Endothelial cell of hepatic sinusoid (primary cell): ENCODE data around the gene RTF2.

Experiments used
- in situ Hi-C: cut with HindIII; loops from 2 replicates; pipeline ENCODE4 v1.10.0; 2017; ENCODE audit warnings: low sequenced_read_pairs

The RTF2 gene, protein sequence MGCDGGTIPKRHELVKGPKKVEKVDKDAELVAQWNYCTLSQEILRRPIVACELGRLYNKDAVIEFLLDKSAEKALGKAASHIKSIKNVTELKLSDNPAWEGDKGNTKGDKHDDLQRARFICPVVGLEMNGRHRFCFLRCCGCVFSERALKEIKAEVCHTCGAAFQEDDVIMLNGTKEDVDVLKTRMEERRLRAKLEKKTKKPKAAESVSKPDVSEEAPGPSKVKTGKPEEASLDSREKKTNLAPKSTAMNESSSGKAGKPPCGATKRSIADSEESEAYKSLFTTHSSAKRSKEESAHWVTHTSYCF

DNA sequence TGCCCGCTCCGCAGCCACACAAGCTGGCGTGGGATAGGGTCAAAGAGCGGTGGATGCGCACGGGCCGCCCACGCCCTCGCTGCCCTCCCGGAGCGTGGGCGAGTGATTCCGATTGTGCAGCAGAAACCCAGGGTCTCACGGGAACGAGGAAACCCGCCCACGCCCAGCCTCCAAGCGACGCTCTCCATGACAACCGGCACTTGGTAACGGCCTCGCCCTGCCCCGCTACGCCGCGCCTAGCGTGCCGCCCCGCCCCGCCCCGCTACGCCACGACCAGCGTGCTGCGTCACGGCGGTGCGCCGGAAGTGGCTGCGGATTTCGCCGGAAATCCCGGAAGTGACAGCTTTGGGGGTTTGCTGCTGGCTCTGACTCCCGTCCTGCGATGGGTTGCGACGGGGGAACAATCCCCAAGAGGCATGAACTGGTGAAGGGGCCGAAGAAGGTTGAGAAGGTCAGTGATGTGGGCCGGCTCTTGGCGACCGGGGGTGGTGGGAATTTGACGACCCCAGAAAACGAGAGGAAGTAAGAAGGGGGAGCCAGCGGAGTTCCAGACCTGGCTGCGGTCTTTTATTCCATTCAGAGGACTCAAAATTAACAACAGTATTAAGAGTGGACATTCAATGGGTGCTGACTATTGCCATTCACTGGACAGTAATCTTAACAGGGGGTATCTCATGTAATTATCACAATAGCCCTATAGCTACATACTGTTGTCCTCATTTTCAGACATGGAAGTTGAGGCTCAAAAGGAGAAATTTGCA is at the start of gene RTF2:
RTF2 (plus strand) TSS at position 312 of the 761 bp plus-strand sequence; CDS start at position 383, 71 bp downstream.
- in situ Hi-C loops = no loop called here

DNA sequence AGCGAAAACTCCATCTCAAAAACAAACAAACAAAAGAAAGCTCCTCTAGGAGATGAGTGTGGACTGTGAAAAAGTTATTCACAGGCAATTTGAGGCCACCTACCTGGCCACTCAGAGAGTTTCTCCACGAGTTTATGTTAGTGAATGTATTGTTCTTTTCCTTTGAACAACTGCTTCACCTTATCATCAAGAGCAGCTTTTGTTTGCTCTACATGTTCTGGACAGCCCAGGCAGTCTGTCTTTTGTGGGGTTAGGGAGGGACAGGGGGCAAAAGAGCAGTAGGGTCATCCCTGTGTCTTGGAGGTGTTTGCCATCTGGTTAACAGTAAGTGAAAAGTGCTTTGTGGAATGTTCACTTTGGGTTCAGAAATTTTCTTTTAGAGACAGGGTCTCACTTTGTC is 48.4 kb upstream of the RTF2 start:
- in situ Hi-C loops = no loop called here

DNA sequence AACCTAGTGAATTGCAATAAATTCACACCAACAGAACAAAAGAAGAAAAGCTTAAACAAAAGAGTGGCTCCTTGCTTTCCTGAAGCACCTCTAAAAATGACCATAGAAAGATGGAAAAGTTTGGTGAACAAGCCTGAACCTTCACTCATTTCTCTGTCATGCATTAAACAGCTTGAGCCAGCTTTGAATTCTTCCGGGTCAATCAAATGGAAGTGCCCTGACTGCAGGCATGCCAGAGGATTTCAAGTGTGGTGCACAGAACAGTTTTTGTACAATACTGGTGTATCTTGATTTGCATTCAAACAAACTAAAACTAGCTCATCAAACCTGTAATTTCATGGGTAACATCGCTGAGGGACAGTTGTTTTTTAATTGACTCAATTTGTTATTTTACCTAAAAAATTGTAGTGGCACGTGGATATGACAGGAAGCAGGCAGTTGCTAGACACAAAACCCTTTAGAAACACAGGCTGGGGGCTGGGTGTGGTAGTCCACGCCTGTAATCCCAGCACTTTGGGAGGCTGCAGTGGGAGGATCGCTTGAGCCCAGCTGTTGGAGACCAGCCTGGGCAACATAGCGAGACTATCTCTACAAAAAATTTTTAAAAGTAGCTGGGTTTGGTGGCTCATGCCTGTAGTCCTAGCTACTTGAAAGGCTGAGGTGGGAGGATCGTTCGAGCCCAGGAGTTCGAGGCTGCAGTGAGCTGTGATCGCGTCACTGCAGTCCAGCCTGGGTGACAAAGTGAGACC is 47.3 kb upstream of the RTF2 start:
- in situ Hi-C loops = no loop called here

DNA sequence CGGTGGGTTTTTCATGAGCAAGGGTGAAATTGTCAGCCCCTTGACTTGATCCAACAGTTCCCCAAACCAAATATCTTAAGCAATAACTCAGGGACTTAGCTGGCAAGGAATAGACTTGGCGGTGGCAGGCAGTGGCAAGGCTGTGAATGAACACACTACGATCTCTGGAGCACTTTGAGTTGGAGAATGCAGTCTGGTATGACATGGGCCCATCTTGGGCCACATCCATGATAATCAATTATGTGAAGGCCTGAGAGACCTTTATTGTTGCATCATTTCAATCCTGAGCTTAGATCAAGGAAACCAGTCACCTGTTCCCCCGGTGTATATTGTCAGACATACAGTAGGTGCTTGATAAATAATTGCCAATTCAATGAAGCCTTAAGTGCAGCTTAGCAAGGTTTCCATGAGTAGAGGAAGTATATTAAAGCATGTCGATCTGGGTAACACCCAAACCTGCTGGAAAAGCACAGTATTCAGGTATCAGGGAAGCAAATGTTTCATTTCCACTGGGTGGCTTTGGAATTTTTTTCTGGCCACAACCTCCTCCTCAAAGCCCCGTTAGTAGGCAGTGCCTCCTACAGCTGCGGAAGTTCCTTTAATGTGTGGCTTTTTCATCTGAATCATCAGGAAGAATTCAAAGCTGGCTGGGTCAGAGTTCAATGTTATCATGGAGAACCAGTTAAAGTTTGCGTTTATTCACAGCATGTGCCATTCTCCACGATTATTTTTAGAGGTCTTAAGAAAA is 46.2 kb upstream of the RTF2 start:
- in situ Hi-C loops = no loop called here

DNA sequence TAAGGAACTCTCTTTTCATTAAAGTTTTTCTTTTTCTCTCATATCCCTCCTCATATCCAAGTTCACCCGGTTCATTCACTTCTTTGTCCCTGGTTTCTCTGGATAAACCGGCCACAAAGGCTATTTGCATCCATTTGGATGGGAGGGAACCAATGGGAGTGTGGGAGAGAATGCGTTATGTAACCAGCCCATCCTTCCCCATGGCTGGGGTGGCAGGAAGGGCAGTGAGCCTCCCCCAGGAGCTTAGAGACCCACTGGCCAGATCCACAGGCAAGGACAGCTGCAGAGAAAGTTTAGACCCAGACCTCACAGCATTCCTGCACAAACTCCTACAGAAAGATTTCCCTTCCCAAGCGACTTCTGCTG is 45.6 kb upstream of the RTF2 start:
- in situ Hi-C loops = no loop called here

DNA sequence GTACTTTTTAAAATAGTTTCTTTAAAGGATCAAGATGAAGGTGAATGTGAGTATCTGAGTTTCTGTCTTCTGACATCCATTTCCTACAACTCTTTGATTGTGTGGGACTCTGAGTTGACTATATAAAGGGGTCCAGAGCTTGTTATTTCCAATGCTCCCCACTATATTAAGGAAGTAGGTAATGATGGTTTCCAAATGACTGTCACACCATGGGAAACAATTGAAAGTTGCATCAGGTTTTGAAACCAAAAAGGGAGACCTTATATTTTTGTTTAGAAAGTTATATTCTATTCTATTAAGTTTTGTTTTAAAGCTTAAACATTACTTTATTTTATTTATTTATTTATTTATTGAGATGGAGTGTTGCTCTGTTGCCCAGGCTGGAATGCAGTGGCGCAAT is 45.2 kb upstream of the RTF2 start:
- in situ Hi-C loops = no loop called here

DNA sequence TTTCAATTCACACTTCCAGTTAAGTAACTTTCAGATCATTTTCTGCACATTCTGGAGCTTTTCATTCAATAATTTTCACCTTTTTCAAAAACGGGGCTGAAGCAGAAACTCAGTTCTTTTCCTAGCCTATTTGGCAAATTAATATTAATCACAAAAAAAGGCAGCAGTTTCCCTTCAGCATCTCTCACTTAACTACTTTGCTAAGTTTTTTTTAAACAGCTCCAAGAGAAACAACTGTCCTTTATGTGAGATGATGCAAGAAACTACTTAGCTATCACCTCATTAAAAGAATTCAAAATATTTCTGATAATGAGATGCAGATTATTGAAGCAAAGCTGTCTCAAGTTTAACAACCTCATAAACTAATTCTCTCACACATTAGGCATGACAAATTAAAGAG is 44.5 kb upstream of the RTF2 start:
- in situ Hi-C loops = no loop called here

DNA sequence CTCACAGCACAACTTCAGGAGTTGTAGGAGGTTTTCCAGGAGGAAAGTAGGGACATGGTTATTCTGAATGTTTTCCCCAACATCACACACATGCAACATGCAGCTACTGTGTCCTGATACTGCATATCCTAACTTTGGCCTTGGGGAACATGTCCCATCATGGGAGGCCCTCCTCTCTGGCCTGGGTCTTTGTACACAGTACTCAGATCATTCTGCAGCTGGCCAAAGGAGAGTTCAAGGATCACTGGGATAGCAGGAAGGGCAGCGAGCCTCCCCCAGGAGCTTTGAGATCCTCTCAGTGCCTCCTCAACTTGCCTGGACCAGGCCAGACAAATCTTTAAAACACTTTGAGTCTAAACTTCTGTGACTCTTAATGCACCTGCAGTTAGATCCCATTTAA is 43.5 kb upstream of the RTF2 start:
- in situ Hi-C loops = no loop called here

DNA sequence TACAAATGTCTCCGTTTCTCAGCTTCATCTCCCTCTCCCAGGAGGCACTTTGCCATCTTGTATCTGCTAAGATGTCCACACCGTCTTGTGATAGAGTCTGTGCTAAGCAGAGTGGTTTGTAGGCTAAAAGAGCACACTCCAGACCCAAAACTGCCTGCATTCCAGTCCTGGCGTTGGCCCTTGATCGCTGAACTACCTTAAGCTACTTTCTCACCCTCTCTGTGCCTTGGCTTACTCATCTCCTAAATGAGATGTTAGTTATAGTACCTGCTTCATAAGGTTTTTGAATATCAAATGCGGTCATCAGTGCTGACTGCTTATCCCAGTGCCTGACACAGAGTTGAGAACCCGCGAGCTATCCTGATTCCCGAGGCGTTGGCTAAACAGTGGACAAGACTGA is 42.4 kb upstream of the RTF2 start:
- in situ Hi-C loops = no loop called here

DNA sequence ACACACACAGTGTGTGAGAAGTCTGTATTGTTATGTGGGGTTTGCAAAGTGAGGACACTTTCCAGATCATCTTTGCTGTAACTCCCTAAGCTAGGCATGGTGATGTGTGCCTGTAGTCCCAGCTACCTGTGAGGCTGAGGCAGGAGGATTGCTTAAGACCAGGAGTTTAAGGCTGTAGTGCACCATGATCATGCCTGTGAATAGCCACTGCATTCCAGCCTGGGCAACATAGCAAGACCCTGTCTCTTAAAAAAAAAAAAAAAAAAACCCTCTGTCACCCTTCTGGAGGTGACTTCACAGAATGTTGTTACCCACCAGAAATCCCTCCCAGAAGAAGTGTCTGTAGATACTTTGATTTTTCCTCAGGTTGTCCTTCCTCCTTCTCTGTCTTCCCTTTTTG is 41.5 kb upstream of the RTF2 start:
- in situ Hi-C loops = no loop called here

DNA sequence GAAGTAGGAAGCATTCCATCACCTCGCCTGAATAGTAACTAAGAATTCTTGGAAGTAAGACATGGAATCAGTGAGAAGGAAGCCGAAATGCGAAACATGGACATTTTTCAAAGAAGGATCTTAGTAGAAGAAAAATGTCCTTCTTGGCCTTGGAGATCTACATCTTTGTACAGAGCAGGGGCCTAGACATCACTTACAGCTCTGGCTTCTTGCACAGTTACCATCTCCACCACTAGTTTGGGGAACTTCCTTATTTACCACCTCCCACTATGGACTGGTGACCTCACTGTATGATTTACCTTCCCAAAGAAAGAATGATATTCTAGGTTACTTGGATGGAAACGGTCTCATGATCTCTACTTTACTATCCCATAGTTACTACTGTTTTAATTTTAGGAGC is 40.6 kb upstream of the RTF2 start:
- in situ Hi-C loops = no loop called here

DNA sequence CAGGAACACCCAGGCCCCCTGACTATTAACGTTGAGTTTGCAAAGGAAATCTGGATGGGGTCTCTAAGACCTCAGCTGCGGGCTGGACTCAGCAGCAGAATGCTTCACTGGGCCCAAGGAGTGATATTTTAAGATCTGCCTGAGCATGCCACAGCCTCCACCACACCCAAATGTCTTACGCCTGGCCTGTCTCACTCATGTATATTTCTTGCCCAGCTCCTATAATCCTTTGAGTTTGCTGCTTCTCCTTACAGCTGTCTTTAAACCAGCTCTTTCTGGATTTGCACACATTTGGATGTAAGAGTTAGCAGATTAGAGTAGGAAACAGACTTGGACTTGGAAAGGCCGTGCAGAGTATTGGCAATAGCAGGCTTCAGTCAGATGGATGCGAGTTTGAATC is 40.0 kb upstream of the RTF2 start:
- in situ Hi-C loops = no loop called here

DNA sequence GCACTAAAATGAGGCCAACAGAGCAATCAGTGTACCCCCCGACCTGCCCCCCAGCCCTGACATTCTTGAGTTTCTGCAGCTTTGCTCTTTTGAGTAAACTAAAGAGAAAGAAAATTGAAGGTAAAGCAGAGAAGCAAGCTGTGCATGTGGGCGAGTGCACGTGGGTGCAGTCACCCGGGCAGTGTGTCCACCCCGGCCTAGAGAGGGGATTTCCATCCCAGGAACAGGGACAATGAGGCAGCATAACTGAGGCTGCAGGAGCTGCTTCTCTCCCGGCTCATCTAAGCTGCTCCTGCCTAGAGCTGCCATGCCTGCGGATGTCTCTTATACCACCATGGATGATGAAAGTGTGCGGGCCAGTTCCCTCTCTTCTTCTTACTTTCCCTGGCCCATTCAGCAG is 39.5 kb upstream of the RTF2 start:
- in situ Hi-C loops = no loop called here

DNA sequence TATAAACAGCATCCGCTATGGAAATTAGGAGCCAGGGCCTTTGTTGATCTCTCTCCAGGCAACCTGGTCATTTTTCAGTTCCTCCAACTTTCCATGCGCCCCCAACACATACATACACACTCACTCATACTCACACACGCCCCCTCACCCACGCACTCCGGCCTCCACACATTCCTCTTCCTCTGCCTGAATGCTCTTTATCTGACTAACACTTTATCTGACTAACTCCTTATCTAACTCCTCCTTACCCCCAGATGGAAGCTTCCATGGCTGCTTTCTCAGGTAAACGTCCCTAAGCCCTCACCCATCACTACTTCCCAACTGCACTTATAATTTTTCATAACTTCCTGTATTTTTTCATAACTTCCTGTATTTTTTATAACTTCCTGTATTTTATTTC is 38.9 kb upstream of the RTF2 start:
- in situ Hi-C loops = no loop called here

DNA sequence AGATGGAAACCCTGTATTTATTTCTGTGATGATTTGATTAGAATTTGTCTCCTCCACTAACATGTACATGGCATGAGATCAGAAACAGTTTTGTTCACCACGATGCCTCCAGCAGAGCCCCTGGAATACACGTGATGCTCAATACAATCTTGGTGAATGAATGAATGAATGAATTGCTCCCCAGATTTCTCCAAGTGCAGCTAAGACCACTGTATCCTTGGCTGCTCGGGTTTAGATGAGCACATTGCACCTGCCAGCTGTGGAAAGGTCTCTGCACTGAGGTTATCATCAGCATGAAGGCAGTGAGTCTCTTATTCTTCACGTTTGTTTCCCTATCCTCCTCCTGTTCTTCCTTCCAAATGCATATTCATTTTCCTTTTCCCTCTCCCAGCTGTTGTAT is 38.5 kb upstream of the RTF2 start:
- in situ Hi-C loops = no loop called here

DNA sequence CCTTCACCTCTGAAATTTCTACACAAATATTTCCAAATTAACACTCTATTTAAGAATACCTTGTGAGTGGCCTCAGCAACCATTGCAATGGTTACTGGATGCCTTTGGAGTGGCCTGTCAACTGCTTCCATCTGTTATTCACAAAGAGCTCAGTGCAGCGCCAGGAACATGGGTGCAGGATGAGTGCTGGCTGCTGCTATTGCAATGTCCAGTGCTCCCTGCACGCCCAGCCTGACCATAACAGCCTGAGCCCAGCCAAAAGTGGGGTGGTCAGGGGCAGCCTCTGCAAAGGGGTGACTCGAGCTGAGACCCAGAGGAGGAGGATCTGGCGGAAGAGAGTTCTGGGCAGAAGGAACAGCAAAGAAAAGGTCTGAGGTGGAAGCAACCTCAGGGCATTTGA is 38.0 kb upstream of the RTF2 start:
- in situ Hi-C loops = no loop called here

DNA sequence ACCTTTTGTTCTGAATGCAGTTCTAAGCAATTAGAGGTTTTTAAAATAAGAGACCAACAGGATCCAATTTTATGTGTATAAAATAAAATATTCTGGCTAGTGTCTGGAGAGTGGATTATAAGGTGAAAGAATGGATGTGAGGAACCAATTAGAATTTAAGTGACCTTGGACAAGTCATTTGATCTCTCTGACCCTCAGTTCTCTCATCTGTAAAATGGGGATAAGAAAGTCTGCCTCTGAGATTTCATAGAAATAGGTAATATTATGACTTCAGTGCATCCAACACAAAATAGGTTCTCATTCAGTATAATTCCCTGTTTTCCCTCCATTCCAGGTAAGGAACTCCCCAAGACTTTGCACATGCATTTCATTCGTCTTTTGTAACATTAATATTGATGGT is 37.5 kb upstream of the RTF2 start:
- in situ Hi-C loops = no loop called here

DNA sequence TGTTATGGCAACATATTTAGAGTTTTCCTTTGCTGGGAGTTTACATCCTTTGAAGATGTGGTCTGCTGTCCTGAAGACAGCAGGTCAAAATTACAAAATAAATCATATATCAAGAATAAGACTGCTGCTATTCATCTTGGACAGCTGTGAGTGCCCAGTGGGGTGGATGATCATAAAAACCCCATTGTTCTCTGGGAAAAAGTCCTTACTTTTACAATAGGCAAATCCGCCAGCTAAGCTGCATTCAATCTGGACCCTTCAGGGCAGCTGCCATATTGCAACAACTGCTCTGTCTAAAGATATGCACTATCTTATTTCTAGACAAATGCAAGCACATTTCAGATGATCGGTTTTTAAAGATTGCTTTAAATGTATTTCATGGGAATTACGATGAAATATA is 37.0 kb upstream of the RTF2 start:
- in situ Hi-C loops = no loop called here

DNA sequence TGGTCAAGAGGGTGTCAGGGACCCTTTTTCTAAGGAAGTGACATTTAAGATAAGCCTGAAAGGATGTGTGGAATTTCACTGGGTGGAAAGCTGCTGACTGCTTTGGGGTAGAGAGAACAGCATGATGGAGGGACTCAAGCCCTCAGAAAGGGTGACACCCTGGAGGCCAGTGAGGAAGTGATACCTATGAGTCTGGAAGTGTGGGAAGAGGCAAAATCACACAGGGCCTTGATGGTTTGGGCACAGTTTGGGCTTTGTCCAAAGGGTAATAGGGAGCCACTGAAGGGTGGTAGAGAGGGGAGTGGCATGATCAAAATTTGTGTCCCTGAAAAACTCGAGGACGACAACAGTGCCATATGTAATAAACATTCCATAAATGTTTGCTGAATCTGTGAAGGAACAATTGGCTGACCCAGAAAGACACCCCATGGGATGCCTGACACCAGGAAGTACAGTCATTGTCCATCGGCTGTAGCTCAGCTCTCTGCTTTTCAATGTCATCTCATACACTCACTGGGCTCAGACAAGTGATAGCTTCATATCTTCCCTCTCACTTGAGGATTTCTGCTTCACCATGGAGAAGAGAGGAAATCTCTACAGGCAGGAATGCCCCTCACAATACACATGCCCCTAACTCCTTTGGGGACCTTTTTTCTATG is 35.1 kb upstream of the RTF2 start:
- in situ Hi-C loops = no loop called here

DNA sequence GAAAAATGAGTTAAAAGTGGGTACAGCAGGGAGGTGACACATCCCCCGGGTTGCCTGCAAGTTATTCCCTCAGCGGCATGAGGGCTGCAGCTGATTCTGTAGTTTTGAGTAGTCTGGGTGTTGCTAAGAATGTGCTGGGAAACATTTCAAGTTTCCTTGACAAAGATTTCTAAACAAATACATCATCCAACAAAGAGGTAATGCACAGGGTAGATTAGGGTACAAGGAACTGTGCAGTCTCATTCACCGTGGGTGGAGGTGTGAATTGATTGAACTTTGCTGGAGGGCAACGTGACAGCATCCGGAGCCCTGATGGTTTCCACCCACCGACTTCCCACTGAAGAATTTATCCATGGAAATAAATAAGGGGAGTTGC is 34.6 kb upstream of the RTF2 start:
- in situ Hi-C loops = no loop called here
